Spleen (tissue), 11 donors: ENCODE results near the gene CLDN6. TPM values are rescaled to one million over a fixed set of nuclear protein-coding genes. Genes with fewer than 3 reads are reported as not detected.
"Not testable (repeated sequence)": the region's sequence is repeated elsewhere in the genome, so short reads cannot be mapped to it uniquely, and the experiment has no call there.

Source experiments
- DNase-seq: peaks from one replicate; pipeline ENCODE4 v3.0.0-alpha.2; 2020
- H3K27ac ChIP-seq, 8 donors: fragments of 200-600 bp; sonication (generic) in 7 of 8; 1 replicate in 4 of 8; 2 replicates in 4 of 8; pipeline versions ENCODE4 v1.5.0 to v1.8.0; 2016 to 2021; ENCODE audit warnings: inconsistent platforms in 4 of 8, mild to moderate bottlenecking in 4 of 8, moderate library complexity in 1 of 8
- H3K27me3 ChIP-seq, 7 donors: fragments of 200-600 bp; sonication (generic) in 6 of 7; replicated peaks in 1 of 7; 1 replicate in 4 of 7; 2 replicates in 3 of 7; pipeline versions ENCODE4 v1.5.0 to v1.8.0; 2016 to 2021; ENCODE audit warnings: inconsistent platforms in 3 of 7, mild to moderate bottlenecking in 1 of 7
- H3K36me3 ChIP-seq, 6 donors: fragments of 200-600 bp; sonication (generic) in 5 of 6; 1 replicate in 4 of 6; 2 replicates in 2 of 6; pipeline versions ENCODE4 v1.5.0 to v1.8.0; 2016 to 2021; ENCODE audit warnings: inconsistent platforms in 2 of 6
- H3K4me1 ChIP-seq, 6 donors: fragments of 200-600 bp; sonication (generic) in 5 of 6; 1 replicate in 3 of 6; 2 replicates in 3 of 6; pipeline versions ENCODE4 v1.5.0 to v1.8.0; 2016 to 2021; ENCODE audit warnings: inconsistent platforms in 3 of 6
- H3K4me3 ChIP-seq, 8 donors: fragments of 200-600 bp; sonication (generic) in 7 of 8; 1 replicate in 4 of 8; 2 replicates in 4 of 8; pipeline versions ENCODE4 v1.5.0 to v1.8.0; 2016 to 2021; ENCODE audit warnings: inconsistent platforms in 4 of 8, mild to moderate bottlenecking in 4 of 8, moderate library complexity in 2 of 8
- H3K9me3 ChIP-seq, 8 donors: fragments of 200-600 bp; sonication (generic) in 7 of 8; 1 replicate in 4 of 8; 2 replicates in 4 of 8; pipeline versions ENCODE4 v1.5.0 to v1.8.0; 2016 to 2021; ENCODE audit warnings: inconsistent platforms in 4 of 8
- CTCF ChIP-seq, 11 experiments: fragments of 200-600 bp in 7 of 11; fragments of 450-650 bp in 4 of 11; sonication (generic) in 4 of 11; IDR thresholded peaks in 8 of 11; conservative IDR thresholded peaks in 3 of 11; 1 replicate in 7 of 11; 2 replicates in 4 of 11; pipeline versions ENCODE4 v1.4.0 to v1.8.0; 2016 to 2021; ENCODE audit warnings: antibody characterized with exemption in 11 of 11, inconsistent platforms in 4 of 11, mild to moderate bottlenecking in 1 of 11
- POLR2A ChIP-seq, 3 donors: fragments of 450-650 bp; IDR thresholded peaks; one replicate each; pipeline ENCODE4 v1.5.1; 2017; ENCODE audit warnings: antibody characterized with exemption in 3 of 3, mild to moderate bottlenecking in 1 of 3
- POLR2AphosphoS5 ChIP-seq, 3 donors: sonication (generic); formaldehyde crosslinking; IDR thresholded peaks; one replicate each; pipeline ENCODE4 v1.5.1; 2017; ENCODE audit warnings: antibody characterized with exemption in 3 of 3
- WGBS, 5 donors: extraction: QIAGEN DNeasy Blood & Tissue Kit in 3 of 5; methylation state at CpG; one replicate each; pipeline versions ENCODE4 v1.1.5 to v1.1.7; 2013 to 2018; 5-methylcytosine and 5-hydroxymethylcytosine counted together
- intact Hi-C: fragments of 100-400 bp; cut with DNase I; formaldehyde crosslinking; loops from one replicate; pipeline ENCODE4 v1.15.0; 2023; ENCODE audit warnings: low total_unique reads
- polyA plus RNA-seq, 3 donors: library from polyadenylated mRNA; stranded (reverse); fragments of 200-250 nt; gene quantifications; one replicate each; pipeline ENCODE4 v1.2.1, GENCODE V29; 2013
- total RNA-seq, 7 donors: library from RNA; depleted of rRNA in 3 of 7; stranded (reverse); fragments of >200 nt in 3 of 7; fragmentation: NEBNext Ultra II Directional in 4 of 7; extraction: Animal tissue kit (Norgen Biotek cat#: 25700) in 4 of 7; gene quantifications; one replicate each; pipeline versions ENCODE4 v1.1.0 to v1.2.1, GENCODE V29; 2016 to 2021
- donor health status: healthy with polysubstance abuse.
- donor health status: DM: no; HTN: no; CAD: no; lungs with moderate emphysema.
- donor health status: DM: no; HTN: no; CAD: no.
- donor health status: Bipolar disorder and iron deficiency.
- donor health status: healthy.
- donor health status: DM: no; HTN: no; CAD: no.
- donor health status: DM: yes; HTN: yes; CAD: no.

The CLDN6 gene
- total and polyA plus RNA-seq, 10 donors = not detected

- peak overlapping the region; percentile 37 to 96 (median 76) for H3K27ac ChIP-seq
- intact Hi-C loops = loop anchor here (5.0 to 10.0 kb wide), 2 partner anchors 72 to 110 kb away; no protein-coding TSS in a partner anchor
- peak overlapping the region in 3 of 8 donors; percentile 6 to 50 (median 17) for H3K4me3 ChIP-seq
- H3K9me3 ChIP-seq = no peaks in the 10 kb centered on the region
- 46 to 61% (median 48%) methylated on average over 17 of the region's 17 CpGs for WGBS, 5 donors
- H3K27me3 ChIP-seq = peaks cover 0 to 4% (median 0%) of the 10 kb centered on the region in 7 donors
- no peak for TF ChIP-seq POLR2A (IDR thresholded peaks at IDR 0.05)
- TF ChIP-seq POLR2AphosphoS5 (IDR thresholded peaks at IDR 0.05) = peak; percentile 41 to 81 (median 76)
- peaks cover 0 to 46% (median 0%) of the 10 kb centered on the region in 6 donors for H3K36me3 ChIP-seq
- DNase-seq = peak; percentile 86
- peaks cover 19 to 85% (median 51%) of the 10 kb centered on the region in 6 donors for H3K4me1 ChIP-seq
These were observed 37.2 kb upstream of the CLDN6 start for GRCh38 chr16:3054965-3055733.

GRCh38 chr16:3053330-3053710 is 35.3 kb upstream of the CLDN6 start:
- H3K4me3 ChIP-seq = peak overlapping the region in 1 of 8 donors; percentile 37
- DNase-seq, H3K9me3 ChIP-seq: not testable (repeated sequence)
- H3K27me3 ChIP-seq = peaks cover 0 to 22% (median 0%) of the 10 kb centered on the region in 7 donors
- peaks cover 15 to 85% (median 36%) of the 10 kb centered on the region in 6 donors for H3K4me1 ChIP-seq
- H3K36me3 ChIP-seq = peaks cover 0 to 46% (median 0%) of the 10 kb centered on the region in 6 donors
- peak in 1 of 3 donors; percentile 50 for TF ChIP-seq POLR2AphosphoS5 (IDR thresholded peaks at IDR 0.05)
- intact Hi-C loops = loop anchor here (10.0 kb wide), 1 partner anchor 111 kb away; no protein-coding TSS in a partner anchor
- peak overlapping the region in 7 of 8 donors; percentile 46 to 95 (median 73) for H3K27ac ChIP-seq
- WGBS, 5 donors = 58 to 93% (median 76%) methylated on average over 6 to 13 of the region's 13 CpGs

DNA sequence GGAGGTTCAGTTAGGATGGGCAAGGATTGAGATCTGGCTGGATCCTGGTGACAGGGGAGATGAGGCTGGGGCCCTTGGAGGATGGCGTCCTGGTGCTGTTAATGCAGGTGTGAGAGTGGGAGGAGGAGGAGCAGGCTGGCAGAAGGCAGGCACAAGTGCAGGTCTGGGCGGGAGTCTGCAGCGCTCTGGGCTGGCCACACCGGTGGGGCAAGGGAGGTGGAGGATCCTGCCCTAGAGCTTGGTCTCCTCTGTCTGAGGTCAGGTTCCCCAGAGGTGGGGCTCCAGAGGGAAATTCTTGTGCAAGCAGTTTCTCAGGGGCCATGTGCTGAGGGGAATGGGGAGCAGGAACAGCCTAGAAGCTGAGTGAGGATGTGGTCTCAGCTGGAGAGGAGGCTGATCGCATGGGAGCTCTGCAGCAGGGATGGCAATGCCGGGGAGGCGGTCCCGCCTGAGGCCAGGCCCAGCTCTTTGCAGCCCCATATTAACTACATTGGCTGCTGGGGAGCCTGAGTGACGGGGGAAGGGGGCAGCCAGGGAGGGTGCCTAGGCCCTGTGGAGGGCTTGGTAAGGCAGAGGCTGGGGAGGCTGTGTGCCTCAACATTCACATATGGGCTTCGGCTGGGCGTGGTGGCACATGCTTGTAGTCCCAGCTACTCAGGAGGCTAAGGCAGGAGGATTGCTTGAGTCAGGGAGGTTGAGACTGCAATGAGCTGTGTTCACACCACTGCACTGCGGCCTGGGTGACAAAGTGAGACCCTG is 34.8 kb upstream of the CLDN6 start:
- Histone ChIP-seq H3K27me3 (peaks cover 0 to 28% (median 4%) of the 10 kb centered on the region in 7 donors), H3K4me1 (peaks cover 9 to 85% (median 31%) of the 10 kb centered on the region in 6 donors), H3K36me3 (peaks cover 0 to 41% (median 0%) of the 10 kb centered on the region in 6 donors), H3K4me3 (peak overlapping the region in 1 of 8 donors; percentile 84), H3K27ac (peak overlapping the region in 7 of 8 donors; percentile 46 to 95 (median 73))
- 65 to 80% (median 74%) methylated on average over 7 to 11 of the region's 12 CpGs for WGBS, 5 donors
- intact Hi-C loops = loop anchor here (10.0 kb wide), 1 partner anchor 112 kb away; no protein-coding TSS in a partner anchor
- TF ChIP-seq POLR2AphosphoS5 (IDR thresholded peaks at IDR 0.05) = peak in 2 of 3 donors; percentile 9 to 64
- DNase-seq, H3K9me3 ChIP-seq: not testable (repeated sequence)

GRCh38 chr16:3051494-3051893 is 33.5 kb upstream of the CLDN6 start:
- peaks cover 10 to 83% (median 28%) of the 10 kb centered on the region in 6 donors for H3K4me1 ChIP-seq
- peak overlapping the region in 7 of 8 donors; percentile 51 to 95 (median 81) for H3K27ac ChIP-seq
- WGBS, 5 donors = 50 to 80% (median 57%) methylated on average over 9 of the region's 9 CpGs
- intact Hi-C loops = loop anchor here (10.0 kb wide), 1 partner anchor 113 kb away; no protein-coding TSS in a partner anchor
- H3K36me3 ChIP-seq = peaks cover 0 to 28% (median 0%) of the 10 kb centered on the region in 6 donors
- peak; percentile 50 to 77 (median 57) for TF ChIP-seq POLR2AphosphoS5 (IDR thresholded peaks at IDR 0.05)
- TF ChIP-seq POLR2A (IDR thresholded peaks at IDR 0.05) = no peak
- no peak for DNase-seq
- H3K9me3 ChIP-seq = no peaks in the 10 kb centered on the region
- peak overlapping the region in 1 of 8 donors; percentile 84 for H3K4me3 ChIP-seq
- H3K27me3 ChIP-seq = peaks cover 0 to 40% (median 16%) of the 10 kb centered on the region in 7 donors

- WGBS, 5 donors = 20 to 39% (median 23%) methylated on average over 4 of the region's 4 CpGs
- peaks cover 0 to 24% (median 0%) of the 10 kb centered on the region in 6 donors for H3K36me3 ChIP-seq
- TF ChIP-seq POLR2A (IDR thresholded peaks at IDR 0.05) (no peak), POLR2AphosphoS5 (IDR thresholded peaks at IDR 0.05) (no peak), CTCF (IDR thresholded peaks at IDR 0.05 in 8 of 11, conservative IDR thresholded peaks at IDR 0.05 in 3 of 11) (no peak)
- H3K9me3 ChIP-seq = no peaks in the 10 kb centered on the region
- H3K4me3 ChIP-seq = peak overlapping the region in 3 of 8 donors; percentile 26 to 84 (median 63)
- H3K27ac ChIP-seq = peak overlapping the region in 7 of 8 donors; percentile 53 to 95 (median 81)
- peaks cover 15 to 83% (median 29%) of the 10 kb centered on the region in 6 donors for H3K4me1 ChIP-seq
- intact Hi-C loops = loop anchor here (10.0 kb wide), 1 partner anchor 114 kb away; no protein-coding TSS in a partner anchor
- peaks cover 0 to 45% (median 21%) of the 10 kb centered on the region in 7 donors for H3K27me3 ChIP-seq
- no peak for DNase-seq
These were observed 33.0 kb upstream of the CLDN6 start for GRCh38 chr16:3051009-3051408.
